Measurements from ENCODE around the gene METTL17.

DNA sequence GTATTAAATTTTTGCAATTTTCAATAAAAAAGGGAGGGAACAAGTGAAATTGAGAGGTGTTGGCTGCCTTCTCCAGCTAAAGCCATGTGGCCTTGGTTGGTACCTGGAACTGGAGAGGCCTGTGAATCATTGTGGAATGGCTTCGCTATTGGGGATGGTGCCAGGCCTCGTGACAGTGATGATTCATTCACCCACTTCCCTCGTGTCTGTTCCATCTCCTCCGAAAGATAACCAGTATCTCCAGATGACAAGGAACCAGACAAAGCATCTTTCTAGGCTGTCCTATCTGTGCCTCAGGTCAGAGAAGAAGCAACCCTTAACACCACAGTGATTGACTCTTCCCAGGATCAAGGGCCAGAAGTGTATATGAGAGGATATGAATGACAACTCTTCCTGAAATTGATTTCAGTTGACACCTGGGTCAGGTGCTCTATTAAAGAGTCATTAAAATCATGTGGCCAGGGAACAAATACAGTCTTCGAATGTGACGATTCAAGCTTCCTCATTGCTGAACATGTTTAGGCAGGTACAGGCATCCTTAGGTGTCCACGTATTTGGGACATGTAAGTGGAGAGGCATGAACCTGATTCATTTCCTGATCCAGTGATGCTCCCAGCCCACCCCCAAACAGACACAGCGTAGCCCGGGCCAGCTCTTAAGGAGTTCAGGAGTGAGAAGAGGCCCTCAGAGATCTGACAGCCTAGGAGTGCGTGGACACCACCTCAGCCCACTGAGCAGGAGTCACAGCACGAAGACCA is 52.1 kb downstream of the METTL17 start, which contains the start of gene RNASE7:
- TF ChIP-seq POLR2AphosphoS5 (IDR thresholded peaks at IDR 0.05) (no peak), POLR2A (IDR thresholded peaks at IDR 0.05) (no peak)
- TF ChIP-seq, protein P1, sequence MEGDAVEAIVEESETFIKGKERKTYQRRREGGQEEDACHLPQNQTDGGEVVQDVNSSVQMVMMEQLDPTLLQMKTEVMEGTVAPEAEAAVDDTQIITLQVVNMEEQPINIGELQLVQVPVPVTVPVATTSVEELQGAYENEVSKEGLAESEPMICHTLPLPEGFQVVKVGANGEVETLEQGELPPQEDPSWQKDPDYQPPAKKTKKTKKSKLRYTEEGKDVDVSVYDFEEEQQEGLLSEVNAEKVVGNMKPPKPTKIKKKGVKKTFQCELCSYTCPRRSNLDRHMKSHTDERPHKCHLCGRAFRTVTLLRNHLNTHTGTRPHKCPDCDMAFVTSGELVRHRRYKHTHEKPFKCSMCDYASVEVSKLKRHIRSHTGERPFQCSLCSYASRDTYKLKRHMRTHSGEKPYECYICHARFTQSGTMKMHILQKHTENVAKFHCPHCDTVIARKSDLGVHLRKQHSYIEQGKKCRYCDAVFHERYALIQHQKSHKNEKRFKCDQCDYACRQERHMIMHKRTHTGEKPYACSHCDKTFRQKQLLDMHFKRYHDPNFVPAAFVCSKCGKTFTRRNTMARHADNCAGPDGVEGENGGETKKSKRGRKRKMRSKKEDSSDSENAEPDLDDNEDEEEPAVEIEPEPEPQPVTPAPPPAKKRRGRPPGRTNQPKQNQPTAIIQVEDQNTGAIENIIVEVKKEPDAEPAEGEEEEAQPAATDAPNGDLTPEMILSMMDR (IDR thresholded peaks at IDR 0.05): no peak

Data from sigmoid colon (tissue), 4 donors.